Glutamatergic neuron (in vitro differentiated cells): ENCODE results near the gene TBC1D1. TPM values are rescaled to one million over a fixed set of nuclear protein-coding genes. Genes with fewer than 3 reads are reported as not detected.
A peak's percentile ranks its signal among the peaks of the same experiment; 100 is the strongest.

ENCODE experiments used
- DNase-seq: peaks from one replicate; pipeline ENCODE4 v3.0.0; 2022
- H3K27ac Mint-ChIP-seq: one replicate; pipeline ENCODE4 v1.8.0; 2020; ENCODE audit warnings: mild to moderate bottlenecking, mixed read lengths, inconsistent platforms; ENCODE audit not compliant: unreplicated experiment
- H3K27me3 Mint-ChIP-seq: one replicate; pipeline ENCODE4 v1.8.0; 2020; ENCODE audit warnings: mild to moderate bottlenecking, moderate library complexity, mixed read lengths, inconsistent platforms; ENCODE audit not compliant: unreplicated experiment
- H3K36me3 Mint-ChIP-seq: one replicate; pipeline ENCODE4 v1.8.0; 2020; ENCODE audit warnings: mild to moderate bottlenecking, mixed read lengths, inconsistent platforms; ENCODE audit not compliant: unreplicated experiment
- H3K4me1 Mint-ChIP-seq: one replicate; pipeline ENCODE4 v1.8.0; 2020; ENCODE audit warnings: mild to moderate bottlenecking, low read depth, mixed read lengths, inconsistent platforms; ENCODE audit not compliant: unreplicated experiment
- H3K4me3 Mint-ChIP-seq: one replicate; pipeline ENCODE4 v1.8.0; 2020; ENCODE audit warnings: mild to moderate bottlenecking, mixed read lengths, inconsistent platforms; ENCODE audit not compliant: unreplicated experiment
- H3K9me3 Mint-ChIP-seq: one replicate; pipeline ENCODE4 v1.8.0; 2020; ENCODE audit warnings: mild to moderate bottlenecking, moderate library complexity, mixed read lengths, inconsistent platforms; ENCODE audit not compliant: unreplicated experiment
- CTCF ChIP-seq: fragments of 200-600 bp; sonication (generic); IDR thresholded peaks from one replicate; pipeline ENCODE4 v1.5.0; 2021; ENCODE audit not compliant: partially characterized antibody, unreplicated experiment
- total RNA-seq: library from RNA; stranded (reverse); fragmentation: NEBNext Ultra II Directional; extraction: Animal tissue kit (Norgen Biotek cat#: 25700); gene quantifications from one replicate; pipeline ENCODE4 v1.2.1, GENCODE V29; 2021; ENCODE audit not compliant: unreplicated experiment

Gene TBC1D1
- total RNA-seq, 1 donor from 2014 or later, result 106 TPM

- Mint-ChIP-seq H3K4me1 (peaks cover 14% of the 10 kb centered on the region), H3K36me3 (peaks cover 5% of the 10 kb centered on the region), H3K4me3 (no peak overlapping the region), H3K27me3 (peaks cover 6% of the 10 kb centered on the region), H3K9me3 (peaks cover 4% of the 10 kb centered on the region), H3K27ac (no peak overlapping the region)
- TF ChIP-seq CTCF, result no peak
- DNase-seq, result no peak
These were observed 102.9 kb downstream of the TBC1D1 start for GRCh38 chr4:37993806-37994205.

- peaks cover 6% of the 10 kb centered on the region for H3K27me3 Mint-ChIP-seq
- H3K4me3 Mint-ChIP-seq, result no peak overlapping the region
- H3K36me3 Mint-ChIP-seq, result peaks cover 5% of the 10 kb centered on the region
- no peak for DNase-seq
- peaks cover 4% of the 10 kb centered on the region for H3K9me3 Mint-ChIP-seq
- H3K4me1 Mint-ChIP-seq, result peaks cover 17% of the 10 kb centered on the region
- no peak for TF ChIP-seq CTCF
- H3K27ac Mint-ChIP-seq, result no peak overlapping the region
These were observed 103.7 kb downstream of the TBC1D1 start for GRCh38 chr4:37994569-37994968.

- DNase-seq, result no peak
- Mint-ChIP-seq H3K4me3 (no peak overlapping the region), H3K27me3 (peaks cover 6% of the 10 kb centered on the region), H3K36me3 (peaks cover 5% of the 10 kb centered on the region), H3K9me3 (peaks cover 4% of the 10 kb centered on the region), H3K4me1 (peaks cover 17% of the 10 kb centered on the region), H3K27ac (no peak overlapping the region)
- no peak for TF ChIP-seq CTCF
These were observed 104.5 kb downstream of the TBC1D1 start for GRCh38 chr4:37995299-37995821.

- TF ChIP-seq CTCF, result no peak
- peaks cover 17% of the 10 kb centered on the region for H3K4me1 Mint-ChIP-seq
- DNase-seq, result no peak
- H3K27me3 Mint-ChIP-seq, result peaks cover 6% of the 10 kb centered on the region
- H3K9me3 Mint-ChIP-seq, result peaks cover 4% of the 10 kb centered on the region
- no peak overlapping the region for H3K4me3 Mint-ChIP-seq
- no peak overlapping the region for H3K27ac Mint-ChIP-seq
- H3K36me3 Mint-ChIP-seq, result peaks cover 5% of the 10 kb centered on the region
These were observed 105.3 kb downstream of the TBC1D1 start for GRCh38 chr4:37995981-37996775.

- Mint-ChIP-seq H3K36me3 (no peaks in the 10 kb centered on the region), H3K9me3 (peaks cover 4% of the 10 kb centered on the region), H3K27ac (peak overlapping the region; percentile 69), H3K4me3 (no peak overlapping the region), H3K4me1 (peaks cover 28% of the 10 kb centered on the region), H3K27me3 (peaks cover 6% of the 10 kb centered on the region)
- no peak for TF ChIP-seq CTCF
- DNase-seq, result no peak
These were observed 107.3 kb downstream of the TBC1D1 start for GRCh38 chr4:37998226-37998625.
